Inferior parietal cortex (tissue), 1 donor: Measurements from ENCODE around the gene BLID.

Experiments
- DNase-seq: peaks from one replicate; pipeline ENCODE4 v3.0.0-alpha.2; 2016; ENCODE audit errors: extremely low spot score

The BLID gene

GRCh38 chr11:122081073-122081472 lies 34.9 kb downstream of the BLID start:
- DNase-seq = no peak

GRCh38 chr11:122077459-122077858 lies 38.6 kb downstream of the BLID start:
- DNase-seq = peak; percentile 79

- no peak for DNase-seq
Observed at GRCh38 chr11:122076512-122077120, 39.4 kb downstream of the BLID start.

GRCh38 chr11:122075016-122075415 lies 41.0 kb downstream of the BLID start:
- DNase-seq = no peak

- DNase-seq = no peak
Observed at GRCh38 chr11:122074022-122074421, 42.0 kb downstream of the BLID start.

- no peak for DNase-seq
Observed at GRCh38 chr11:122071709-122072202, 44.3 kb downstream of the BLID start.

GRCh38 chr11:122069707-122070360 lies 46.2 kb downstream of the BLID start:
- peak; percentile 84 for DNase-seq

- DNase-seq = no peak
Observed at GRCh38 chr11:122068837-122069236, 47.2 kb downstream of the BLID start.

GRCh38 chr11:122068141-122068540 lies 47.9 kb downstream of the BLID start:
- no peak for DNase-seq
